ENCODE measurements around the gene EMX1. TPM values are rescaled to one million over a fixed set of nuclear protein-coding genes. Genes with fewer than 3 reads are reported as not detected.

EMX1 gene
- total and polyA plus RNA-seq, 2 of the 13 experiments (the other 11 are each of a cell fraction or from before 2014, with no cell fraction given) = 0.62 to 4.9 TPM

GRCh38 chr2:72917138-72917876 lies at the start of gene EMX1 (continued):
- TF ChIP-seq KIAA2018 (CRISPR knock-in tag; IDR thresholded peaks at IDR 0.05; ENCODE audit: borderline replicate concordance) (no peak), ZNF101 (CRISPR knock-in tag; IDR thresholded peaks at IDR 0.05; ENCODE audit: borderline replicate concordance, low read depth) (no peak), MNT (IDR thresholded peaks at IDR 0.05) (no peak), DPF2 (CRISPR knock-in tag; IDR thresholded peaks at IDR 0.05; ENCODE audit: borderline replicate concordance, low read depth) (no peak), PATZ1 (CRISPR knock-in tag; IDR thresholded peaks at IDR 0.05) (peak; percentile 55; the same call in 1 of the 2 replicates), SOX6 (IDR thresholded peaks at IDR 0.05) (no peak), SOX6 (CRISPR knock-in tag; IDR thresholded peaks at IDR 0.05) (no peak), GPN1 (CRISPR knock-in tag; IDR thresholded peaks at IDR 0.05; ENCODE audit: borderline replicate concordance) (no peak), MYPOP (CRISPR knock-in tag; IDR thresholded peaks at IDR 0.05) (peak; percentile 79), RBFOX2 (IDR thresholded peaks at IDR 0.05; ENCODE audit: low read depth, low read length) (no peak), ZNF24 (IDR thresholded peaks at IDR 0.05) (no peak), FLYWCH1 (CRISPR knock-in tag; IDR thresholded peaks at IDR 0.05) (peak; percentile 69; the same call in 1 of the 2 replicates), NPAS2 (CRISPR knock-in tag; IDR thresholded peaks at IDR 0.05; ENCODE audit: borderline replicate concordance) (no peak), RCOR2 (CRISPR knock-in tag; IDR thresholded peaks at IDR 0.05) (no peak), KDM3A (CRISPR knock-in tag; IDR thresholded peaks at IDR 0.05; ENCODE audit: low read depth) (0 out of 2 replicates have a peak, but pooled peaks have one; percentile 24), HMG20A (CRISPR knock-in tag; IDR thresholded peaks at IDR 0.05; ENCODE audit: borderline replicate concordance) (no peak), SETDB1 (CRISPR knock-in tag; IDR thresholded peaks at IDR 0.05; ENCODE audit: borderline replicate concordance) (no peak)

Data from HepG2 (cell line).